H1 (cell line): ENCODE results near the gene L3MBTL2. TPM values are rescaled to one million over a fixed set of nuclear protein-coding genes. Genes with fewer than 3 reads are reported as not detected.

Experiments used
- EZH2 ChIP-seq: fragments of 200-600 bp; sonication (generic); IDR thresholded peaks from 2 replicates; pipeline ENCODE4 v1.7.1; 2012; ENCODE audit warnings: low read depth, mild to moderate bottlenecking, moderate library complexity, low read length, inconsistent platforms; ENCODE audit not compliant: severe bottlenecking
- JUND ChIP-seq: IDR thresholded peaks from 2 replicates; pipeline ENCODE4 v1.6.1; 2011; ENCODE audit warnings: mild to moderate bottlenecking, improper control_type of control experiment, low read length
- SAP30 ChIP-seq: fragments of 300-600 bp; sonication (generic); IDR thresholded peaks from 2 replicates; pipeline ENCODE4 v1.7.1; 2012; ENCODE audit warnings: low read length, moderate library complexity, mild to moderate bottlenecking, inconsistent platforms; ENCODE audit not compliant: insufficient read depth, insufficient replicate concordance
- SIN3A ChIP-seq, 2 experiments: IDR thresholded peaks in 1 of 2; conservative IDR thresholded peaks in 1 of 2; 2 replicates each; pipeline ENCODE4 v1.6.1; 2011 to 2012; ENCODE audit warnings: low read length in 2 of 2, improper control_type of control experiment in 1 of 2, low read depth in 1 of 2, mild to moderate bottlenecking in 1 of 2
- SP4 ChIP-seq: IDR thresholded peaks from 2 replicates; pipeline ENCODE4 v1.6.1; 2012; ENCODE audit warnings: low read length, inconsistent platforms
- SUZ12 ChIP-seq: fragments of 200-600 bp; sonication (generic); IDR thresholded peaks from 2 replicates; pipeline ENCODE4 v1.6.1; 2012; ENCODE audit warnings: mild to moderate bottlenecking, inconsistent platforms, low read length, moderate library complexity, mixed read lengths
- TBP ChIP-seq: IDR thresholded peaks from 2 replicates; pipeline ENCODE4 v1.6.1; 2011; ENCODE audit warnings: low read depth, low read length, improper control_type of control experiment
- TEAD4 ChIP-seq: IDR thresholded peaks from 2 replicates; pipeline ENCODE4 v1.6.1; 2012; ENCODE audit warnings: low read depth, low read length, inconsistent platforms, mixed read lengths
- polyA plus RNA-seq, 7 experiments: library from polyadenylated mRNA; depleted of rRNA in 3 of 7; stranded (reverse) in 5 of 7; unstranded in 2 of 7; fragments of >200 nt in 5 of 7; fragments of 200-250 nt in 2 of 7; gene quantifications; 1 replicate in 5 of 7; 2 replicates in 1 of 7; 4 replicates in 1 of 7; pipeline versions ENCODE4 v1.2.1 to v1.2.3, GENCODE V29; 2011 to 2013; ENCODE audit warnings: missing spikeins in 2 of 7, mixed read lengths in 2 of 7
- total RNA-seq: library from RNA; stranded (reverse); fragmentation: NEBNext Ultra II Directional; extraction: Animal tissue kit (Norgen Biotek cat#: 25700); gene quantifications from 2 replicates; pipeline ENCODE4 v1.2.1, GENCODE V29; 2021

Gene L3MBTL2
- total and polyA plus RNA-seq, 2 of the 8 experiments (the other 6 are each of a cell fraction or from before 2014, with no cell fraction given), result 23.9 to 24.9 TPM

- TF ChIP-seq SUZ12 (no peak), JUND (no peak), SAP30 (no peak), TEAD4 (no peak), EZH2 (no peak), SIN3A (conservative IDR thresholded peaks at IDR 0.05 in 1 of 2, IDR thresholded peaks at IDR 0.05 in 1 of 2; ENCODE audit: low read depth in 1 of 2, low read length in 2 of 2) (no peak), SP4 (no peak), TBP (no peak)
Observed at GRCh38 chr22:41203118-41203517, 2.0 kb upstream of the L3MBTL2 start (continued).
